ENCODE results near the gene ALDH8A1. TPM values are rescaled to one million over a fixed set of nuclear protein-coding genes. Genes with fewer than 3 reads are reported as not detected.

The ALDH8A1 gene
- total RNA-seq, 1 experiment from 2014 or later, result 0.29 TPM

DNA sequence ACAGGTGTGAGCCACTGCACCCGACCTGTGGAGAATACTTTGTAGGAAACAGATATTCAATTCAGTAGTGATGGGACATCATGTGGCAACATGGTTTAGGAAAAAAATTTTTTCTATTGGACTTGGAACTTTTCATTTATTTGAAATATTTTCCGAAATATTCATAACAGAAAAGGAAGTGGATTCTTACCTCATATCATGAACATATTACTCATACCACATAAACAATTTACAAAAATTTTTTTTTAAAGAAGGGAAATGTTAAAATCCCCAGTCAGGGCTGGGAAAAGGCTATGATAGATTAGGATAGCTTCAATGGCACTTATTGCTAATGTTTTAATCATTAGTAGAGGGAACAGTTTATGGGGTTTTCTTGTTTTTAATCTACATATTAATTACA is 6.8 kb upstream of the ALDH8A1 start:
- no peaks in the 10 kb centered on the region for H3K4me1 ChIP-seq
- Mint-ChIP-seq H3K9me3 (ENCODE audit: unreplicated experiment) (no peaks in the 10 kb centered on the region), H3K27ac (ENCODE audit: unreplicated experiment) (no peak overlapping the region), H3K36me3 (ENCODE audit: insufficient read depth, unreplicated experiment) (peaks cover 9% of the 10 kb centered on the region), H3K4me1 (ENCODE audit: low read depth, unreplicated experiment) (no peaks in the 10 kb centered on the region), H3K27me3 (ENCODE audit: insufficient read depth, unreplicated experiment) (no peaks in the 10 kb centered on the region), H3K4me3 (ENCODE audit: unreplicated experiment) (no peak overlapping the region)
- no peaks in the 10 kb centered on the region for H3K9me3 ChIP-seq
- intact Hi-C loops (cut with micrococcal nuclease; ENCODE audit: unreplicated experiment), result no loop called here
- POLR2A ChIA-PET, result no interaction called here
- CTCF ChIA-PET, result no interaction called here
- TF ChIP-seq, protein P1, sequence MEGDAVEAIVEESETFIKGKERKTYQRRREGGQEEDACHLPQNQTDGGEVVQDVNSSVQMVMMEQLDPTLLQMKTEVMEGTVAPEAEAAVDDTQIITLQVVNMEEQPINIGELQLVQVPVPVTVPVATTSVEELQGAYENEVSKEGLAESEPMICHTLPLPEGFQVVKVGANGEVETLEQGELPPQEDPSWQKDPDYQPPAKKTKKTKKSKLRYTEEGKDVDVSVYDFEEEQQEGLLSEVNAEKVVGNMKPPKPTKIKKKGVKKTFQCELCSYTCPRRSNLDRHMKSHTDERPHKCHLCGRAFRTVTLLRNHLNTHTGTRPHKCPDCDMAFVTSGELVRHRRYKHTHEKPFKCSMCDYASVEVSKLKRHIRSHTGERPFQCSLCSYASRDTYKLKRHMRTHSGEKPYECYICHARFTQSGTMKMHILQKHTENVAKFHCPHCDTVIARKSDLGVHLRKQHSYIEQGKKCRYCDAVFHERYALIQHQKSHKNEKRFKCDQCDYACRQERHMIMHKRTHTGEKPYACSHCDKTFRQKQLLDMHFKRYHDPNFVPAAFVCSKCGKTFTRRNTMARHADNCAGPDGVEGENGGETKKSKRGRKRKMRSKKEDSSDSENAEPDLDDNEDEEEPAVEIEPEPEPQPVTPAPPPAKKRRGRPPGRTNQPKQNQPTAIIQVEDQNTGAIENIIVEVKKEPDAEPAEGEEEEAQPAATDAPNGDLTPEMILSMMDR (IDR thresholded peaks at IDR 0.05; ENCODE audit: insufficient read depth in 1 of 2, low read depth in 1 of 2, low read length in 1 of 2, severe bottlenecking in 1 of 2, unreplicated experiment in 1 of 2), result no peak
- no TSS peak for BruUV-seq (replicated peaks)
- DNase-seq, result no peak
- H3K36me3 ChIP-seq (ENCODE audit: control insufficient read depth, insufficient read depth, low read length), result no peaks in the 10 kb centered on the region
- H3K27me3 ChIP-seq (replicated peaks; ENCODE audit: control insufficient read depth, insufficient read depth, low read length), result no peaks in the 10 kb centered on the region
- no peak overlapping the region for H3K4me3 ChIP-seq (ENCODE audit: low read depth, low read length)

- Histone ChIP-seq H3K4me3 (ENCODE audit: low read depth, low read length) (no peak overlapping the region), H3K27me3 (replicated peaks; ENCODE audit: control insufficient read depth, insufficient read depth, low read length) (no peaks in the 10 kb centered on the region), H3K9me3 (no peaks in the 10 kb centered on the region), H3K36me3 (ENCODE audit: control insufficient read depth, insufficient read depth, low read length) (no peaks in the 10 kb centered on the region), H3K4me1 (no peaks in the 10 kb centered on the region)
- no peak overlapping the region for H3K4me3 Mint-ChIP-seq (ENCODE audit: unreplicated experiment)
- DNase-seq, result no peak
- H3K9me3 Mint-ChIP-seq (ENCODE audit: unreplicated experiment), result no peaks in the 10 kb centered on the region
- ChIA-PET CTCF (no interaction called here), POLR2A (no interaction called here)
- intact Hi-C loops (cut with micrococcal nuclease; ENCODE audit: unreplicated experiment), result no loop called here
- H3K36me3 Mint-ChIP-seq (ENCODE audit: insufficient read depth, unreplicated experiment), result peaks cover 3% of the 10 kb centered on the region
- BruUV-seq (replicated peaks), result no TSS peak
- TF ChIP-seq, protein P1 (IDR thresholded peaks at IDR 0.05; ENCODE audit: insufficient read depth in 1 of 2, low read depth in 1 of 2, low read length in 1 of 2, severe bottlenecking in 1 of 2, unreplicated experiment in 1 of 2), result no peak
- H3K4me1 Mint-ChIP-seq (ENCODE audit: low read depth, unreplicated experiment), result no peaks in the 10 kb centered on the region
- H3K27ac Mint-ChIP-seq (ENCODE audit: unreplicated experiment), result no peak overlapping the region
- H3K27me3 Mint-ChIP-seq (ENCODE audit: insufficient read depth, unreplicated experiment), result no peaks in the 10 kb centered on the region
Observed at GRCh38 chr6:134956032-134956431, 6.1 kb upstream of the ALDH8A1 start.

- no peaks in the 10 kb centered on the region for H3K9me3 Mint-ChIP-seq (ENCODE audit: unreplicated experiment)
- BruUV-seq (replicated peaks), result no TSS peak
- no peak overlapping the region for H3K4me3 ChIP-seq (ENCODE audit: low read depth, low read length)
- TF ChIP-seq, protein P1 (IDR thresholded peaks at IDR 0.05; ENCODE audit: insufficient read depth in 1 of 2, low read depth in 1 of 2, low read length in 1 of 2, severe bottlenecking in 1 of 2, unreplicated experiment in 1 of 2), result no peak
- H3K36me3 ChIP-seq (ENCODE audit: control insufficient read depth, insufficient read depth, low read length), result no peaks in the 10 kb centered on the region
- H3K27me3 ChIP-seq (replicated peaks; ENCODE audit: control insufficient read depth, insufficient read depth, low read length), result no peaks in the 10 kb centered on the region
- H3K4me1 ChIP-seq, result no peaks in the 10 kb centered on the region
- ChIA-PET CTCF (no interaction called here), POLR2A (no interaction called here)
- no peak for DNase-seq
- no peak overlapping the region for H3K4me3 Mint-ChIP-seq (ENCODE audit: unreplicated experiment)
- no peaks in the 10 kb centered on the region for H3K9me3 ChIP-seq
- no peaks in the 10 kb centered on the region for H3K36me3 Mint-ChIP-seq (ENCODE audit: insufficient read depth, unreplicated experiment)
- H3K4me1 Mint-ChIP-seq (ENCODE audit: low read depth, unreplicated experiment), result no peaks in the 10 kb centered on the region
- H3K27ac Mint-ChIP-seq (ENCODE audit: unreplicated experiment), result no peak overlapping the region
- intact Hi-C loops (cut with micrococcal nuclease; ENCODE audit: unreplicated experiment), result no loop called here
- H3K27me3 Mint-ChIP-seq (ENCODE audit: insufficient read depth, unreplicated experiment), result no peaks in the 10 kb centered on the region
Observed at GRCh38 chr6:134954272-134955000, 4.5 kb upstream of the ALDH8A1 start.
